Measurements from ENCODE around the gene PNMA8C.

Gene PNMA8C

DNA sequence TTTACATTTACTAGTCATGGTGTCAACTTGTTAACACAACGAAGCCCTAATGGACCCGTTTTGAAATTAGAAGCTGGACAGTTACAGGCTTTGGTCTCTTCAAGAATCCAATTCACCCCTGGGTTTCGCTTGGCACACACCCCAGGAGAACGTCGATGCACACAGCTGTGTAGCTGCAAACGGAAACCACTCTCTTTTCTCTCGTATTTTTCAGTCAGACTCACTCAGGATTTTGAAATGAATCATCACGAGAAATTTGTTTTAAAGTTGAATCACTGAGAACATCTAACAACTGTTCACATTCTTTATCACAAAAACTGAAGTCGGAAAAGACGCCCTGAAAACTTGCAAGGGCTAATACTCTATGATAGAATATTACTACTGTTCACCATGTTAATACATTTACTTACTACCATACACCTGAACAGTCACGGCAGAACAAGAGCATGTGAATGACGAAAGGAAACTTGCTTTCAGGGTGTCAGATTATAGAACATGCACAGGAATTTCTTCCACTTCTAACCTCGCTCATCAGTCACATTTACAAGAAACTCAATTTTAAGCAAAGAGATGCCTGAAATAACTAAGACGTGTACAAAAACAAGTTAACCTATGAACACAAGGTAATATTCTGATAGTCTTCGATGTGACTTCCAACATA, 37.9 kb upstream of the PNMA8C start:
- DNase-seq (ENCODE audit: low spot score) (no peak), ATAC-seq (ENCODE audit: low read depth) (peak; percentile 75)
- H3K27ac ChIP-seq (ENCODE audit: poor library complexity, severe bottlenecking) = peak overlapping the region; percentile 86
- peaks cover 20% of the 10 kb centered on the region for H3K4me1 ChIP-seq (ENCODE audit: insufficient read depth, poor library complexity, severe bottlenecking)
- H3K36me3 ChIP-seq (ENCODE audit: low read depth) = no peaks in the 10 kb centered on the region
- no peaks in the 10 kb centered on the region for H3K27me3 ChIP-seq (ENCODE audit: insufficient read depth, poor library complexity, severe bottlenecking)
- no peak overlapping the region for H3K4me3 ChIP-seq (ENCODE audit: severe bottlenecking)
- TF ChIP-seq CTCF (IDR thresholded peaks at IDR 0.05; ENCODE audit: poor library complexity, severe bottlenecking) = no peak
- no peaks in the 10 kb centered on the region for H3K9me3 ChIP-seq (ENCODE audit: severe bottlenecking)

GRCh38 chr19:46463516-46463915, 34.8 kb upstream of the PNMA8C start:
- H3K27ac ChIP-seq (ENCODE audit: poor library complexity, severe bottlenecking) = peak overlapping the region; percentile 4
- H3K36me3 ChIP-seq (ENCODE audit: low read depth) = no peaks in the 10 kb centered on the region
- ATAC-seq (ENCODE audit: low read depth) = no peak
- TF ChIP-seq CTCF (IDR thresholded peaks at IDR 0.05; ENCODE audit: poor library complexity, severe bottlenecking) = no peak
- H3K4me1 ChIP-seq (ENCODE audit: insufficient read depth, poor library complexity, severe bottlenecking) = peaks cover 36% of the 10 kb centered on the region
- no peak for DNase-seq (ENCODE audit: low spot score)
- H3K27me3 ChIP-seq (ENCODE audit: insufficient read depth, poor library complexity, severe bottlenecking) = no peaks in the 10 kb centered on the region
- no peak overlapping the region for H3K4me3 ChIP-seq (ENCODE audit: severe bottlenecking)
- no peaks in the 10 kb centered on the region for H3K9me3 ChIP-seq (ENCODE audit: severe bottlenecking)

DNA sequence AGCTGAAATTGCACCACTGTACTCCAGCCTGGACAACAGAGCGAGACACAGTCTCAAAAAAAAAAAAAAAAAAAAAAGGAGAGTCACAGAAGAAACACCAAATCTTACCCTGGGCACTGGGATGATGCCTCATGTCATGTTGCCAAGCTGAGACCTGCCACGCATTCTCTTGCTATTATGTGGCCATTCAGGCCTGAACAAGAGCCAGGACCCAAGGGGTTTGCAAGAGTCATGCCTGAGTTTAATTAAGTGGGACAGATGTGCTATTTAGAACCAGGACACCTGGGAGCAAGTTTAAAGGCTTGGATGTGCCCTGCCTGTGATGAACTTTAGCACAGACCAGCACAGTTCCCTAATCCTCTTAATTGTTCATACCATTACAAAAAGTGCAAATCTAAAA, 32.8 kb upstream of the PNMA8C start:
- Histone ChIP-seq H3K27me3 (ENCODE audit: insufficient read depth, poor library complexity, severe bottlenecking) (no peaks in the 10 kb centered on the region), H3K4me1 (ENCODE audit: insufficient read depth, poor library complexity, severe bottlenecking) (peaks cover 27% of the 10 kb centered on the region), H3K4me3 (ENCODE audit: severe bottlenecking) (no peak overlapping the region), H3K36me3 (ENCODE audit: low read depth) (no peaks in the 10 kb centered on the region), H3K27ac (ENCODE audit: poor library complexity, severe bottlenecking) (peak overlapping the region; percentile 72), H3K9me3 (ENCODE audit: severe bottlenecking) (no peaks in the 10 kb centered on the region)
- ATAC-seq (ENCODE audit: low read depth) (peak; percentile 87), DNase-seq (ENCODE audit: low spot score) (peak; percentile 79)
- TF ChIP-seq CTCF (IDR thresholded peaks at IDR 0.05; ENCODE audit: poor library complexity, severe bottlenecking) = no peak

GRCh38 chr19:46460981-46461380, 32.2 kb upstream of the PNMA8C start:
- ATAC-seq (ENCODE audit: low read depth) (peak; percentile 58; the same call in 2 of the 3 replicates), DNase-seq (ENCODE audit: low spot score) (no peak)
- Histone ChIP-seq H3K36me3 (ENCODE audit: low read depth) (no peaks in the 10 kb centered on the region), H3K4me3 (ENCODE audit: severe bottlenecking) (no peak overlapping the region), H3K27ac (ENCODE audit: poor library complexity, severe bottlenecking) (peak overlapping the region; percentile 72), H3K9me3 (ENCODE audit: severe bottlenecking) (no peaks in the 10 kb centered on the region), H3K4me1 (ENCODE audit: insufficient read depth, poor library complexity, severe bottlenecking) (peaks cover 25% of the 10 kb centered on the region), H3K27me3 (ENCODE audit: insufficient read depth, poor library complexity, severe bottlenecking) (no peaks in the 10 kb centered on the region)
- no peak for TF ChIP-seq CTCF (IDR thresholded peaks at IDR 0.05; ENCODE audit: poor library complexity, severe bottlenecking)

DNA sequence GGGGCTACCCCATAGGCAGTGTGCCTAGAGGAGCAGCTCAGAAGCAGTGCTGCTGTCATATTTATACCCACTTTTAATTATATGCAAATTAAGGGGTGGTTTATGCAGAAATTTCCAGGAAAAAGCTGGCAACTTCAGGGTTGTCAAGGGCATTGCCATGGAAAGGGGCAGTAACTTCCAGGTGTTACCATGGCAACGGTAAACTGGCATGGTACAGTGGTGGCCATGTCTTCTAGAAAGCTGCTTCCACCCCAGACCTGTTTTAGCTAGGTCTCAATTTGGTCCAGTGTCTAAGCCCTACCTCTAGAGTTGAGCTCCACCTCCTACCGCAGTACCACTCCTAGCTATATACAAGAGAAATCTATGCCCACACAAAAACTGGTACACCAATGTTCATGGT, 31.3 kb upstream of the PNMA8C start:
- Histone ChIP-seq H3K4me3 (ENCODE audit: severe bottlenecking) (no peak overlapping the region), H3K36me3 (ENCODE audit: low read depth) (no peaks in the 10 kb centered on the region), H3K9me3 (ENCODE audit: severe bottlenecking) (no peaks in the 10 kb centered on the region), H3K27me3 (ENCODE audit: insufficient read depth, poor library complexity, severe bottlenecking) (no peaks in the 10 kb centered on the region), H3K4me1 (ENCODE audit: insufficient read depth, poor library complexity, severe bottlenecking) (peaks cover 24% of the 10 kb centered on the region), H3K27ac (ENCODE audit: poor library complexity, severe bottlenecking) (peak overlapping the region; percentile 72)
- DNase-seq (ENCODE audit: low spot score) (no peak), ATAC-seq (ENCODE audit: low read depth) (no peak)
- TF ChIP-seq CTCF (IDR thresholded peaks at IDR 0.05; ENCODE audit: poor library complexity, severe bottlenecking) = no peak

Measured in RWPE2 (cell line).